ENCODE results near the gene DMXL2. TPM values are rescaled to one million over a fixed set of nuclear protein-coding genes. Genes with fewer than 3 reads are reported as not detected.

Gene DMXL2
- total and polyA plus RNA-seq, 9 of the 15 experiments (the other 6 are each of a cell fraction or from before 2014, with no cell fraction given): 9.3 to 57.7 (median 30.7) TPM

- 8% methylated on average over 4 of the region's 4 CpGs for WGBS (ENCODE audit: insufficient coverage, low coverage, missing lambda C conversion rate)
- CTCF ChIA-PET (ENCODE audit: low intra/inter-chr PET ratio): no interaction called here
- FAIRE-seq: peak; percentile 67
- Histone ChIP-seq H3K4me3 (peak overlapping the region; percentile 72), H3K9ac (ENCODE audit: insufficient read depth in 1 of 2, low read depth in 2 of 2, low read length in 2 of 2) (peak overlapping the region in 1 of 2 experiments; percentile 75; a peak in 2 of 4 replicates), H3K27ac (ENCODE audit: extremely low read depth, low read depth, low read length) (peak overlapping the region; percentile 63; the same call in 2 of the 3 replicates), H4K20me1 (replicated peaks; ENCODE audit: control insufficient read depth, insufficient read depth, low read length) (no peaks in the 10 kb centered on the region), H3K4me1 (replicated peaks in 1 of 2; ENCODE audit: control insufficient read depth in 2 of 2, insufficient read depth in 2 of 2, low read length in 2 of 2) (peaks cover 14 to 18% of the 10 kb centered on the region in 2 experiments; a peak in 3 of 5 replicates), H2AFZ (ENCODE audit: low read depth, low read length) (peak overlapping the region; percentile 89), H3K4me2 (ENCODE audit: insufficient read depth, low read length) (peak overlapping the region; percentile 91), H3K79me2 (ENCODE audit: control insufficient read depth, insufficient read depth, low read length) (peaks cover 40% of the 10 kb centered on the region), H3K9me1 (ENCODE audit: control insufficient read depth, insufficient read depth, low read length) (no peaks in the 10 kb centered on the region), H3K27me3 (ENCODE audit: control insufficient read depth in 2 of 2, insufficient read depth in 2 of 2, low read length in 2 of 2) (no peaks in the 10 kb centered on the region), H3K36me3 (ENCODE audit: control insufficient read depth, insufficient read depth, low read length) (0 out of 3 replicates have a peak, but pooled peaks cover under 1% of the 10 kb centered on the region), H3K9me3 (replicated peaks; ENCODE audit: control insufficient read depth, insufficient read depth, low read depth, low read length) (no peaks in the 10 kb centered on the region)
- ATAC-seq: peak; percentile 43
- in situ Hi-C loops (cut with MboI) (no loop called here), intact Hi-C loops (cut with micrococcal nuclease) (loop anchor here (5.0 to 10.0 kb wide), 2 partner anchors 53 to 86 kb away; no protein-coding TSS in a partner anchor)
- peak in 1 of 4 experiments; percentile 67 for DNase-seq (ENCODE audit: extremely low read depth in 1 of 4, low spot score in 3 of 4)
- TF ChIP-seq WHSC1 (IDR thresholded peaks at IDR 0.05; ENCODE audit: low read length) (no peak), GATAD2A (IDR thresholded peaks at IDR 0.05) (no peak), SAP30 (IDR thresholded peaks at IDR 0.05; ENCODE audit: borderline replicate concordance, insufficient read depth, low read depth, low read length, poor library complexity, severe bottlenecking) (no peak), NRF1 (conservative IDR thresholded peaks at IDR 0.05 in 1 of 2, IDR thresholded peaks at IDR 0.05 in 1 of 2) (peak; percentile 82 to 84), HMG20A (CRISPR knock-in tag; conservative IDR thresholded peaks at IDR 0.05) (no peak), ZNF431 (CRISPR knock-in tag; IDR thresholded peaks at IDR 0.05) (no peak), ZSCAN29 (IDR thresholded peaks at IDR 0.05) (peak; percentile 83), IFI16 (CRISPR knock-in tag; IDR thresholded peaks at IDR 0.05) (no peak), DNMT1 (IDR thresholded peaks at IDR 0.05) (no peak), SMAD2 (IDR thresholded peaks at IDR 0.05; ENCODE audit: low read depth, low read length) (no peak), POLR3G (IDR thresholded peaks at IDR 0.05; ENCODE audit: extremely low read depth, insufficient read length, insufficient replicate concordance) (no peak), ZNF77 (CRISPR knock-in tag; IDR thresholded peaks at IDR 0.05) (no peak), BACH1 (tag; IDR thresholded peaks at IDR 0.05) (0 out of 2 replicates have a peak, but pooled peaks have one; percentile 36), ZNF316 (IDR thresholded peaks at IDR 0.05) (no peak), PML (IDR thresholded peaks at IDR 0.05; ENCODE audit: low read length) (no peak)
- no TSS peak for BruUV-seq (replicated peaks)
- POLR2A ChIA-PET: interaction anchor here (0.9 to 4.5 kb wide), 10 partner anchors 9 to 413 kb away, joined by 3 to 33 read pairs (median 5); no protein-coding TSS in a partner anchor
Observed at GRCh38 chr15:51620641-51621040, 1.9 kb downstream of the DMXL2 start.
